HT-29 (cell line): Measurements from ENCODE around the gene MARK2. TPM values are rescaled to one million over a fixed set of nuclear protein-coding genes. Genes with fewer than 3 reads are reported as not detected.
A peak's percentile ranks its signal among the peaks of the same experiment; 100 is the strongest.

Experiments used
- DNase-seq: peaks from one replicate; pipeline ENCODE4 v3.0.0-alpha.2; 2015; ENCODE audit warnings: low spot score
- total RNA-seq: library from RNA; depleted of rRNA; stranded (reverse); fragments of >200 nt; shearing (Covaris generic); gene quantifications from 2 replicates; pipeline ENCODE4 v1.2.3, GENCODE V29; 2014

The MARK2 gene
- total RNA-seq, 1 experiment from 2014 or later = 96.1 TPM

GRCh38 chr11:63882555-63883242 lies 43.8 kb downstream of the MARK2 start:
- no peak for DNase-seq

GRCh38 chr11:63883791-63884190 lies 44.9 kb downstream of the MARK2 start:
- DNase-seq = no peak

DNA sequence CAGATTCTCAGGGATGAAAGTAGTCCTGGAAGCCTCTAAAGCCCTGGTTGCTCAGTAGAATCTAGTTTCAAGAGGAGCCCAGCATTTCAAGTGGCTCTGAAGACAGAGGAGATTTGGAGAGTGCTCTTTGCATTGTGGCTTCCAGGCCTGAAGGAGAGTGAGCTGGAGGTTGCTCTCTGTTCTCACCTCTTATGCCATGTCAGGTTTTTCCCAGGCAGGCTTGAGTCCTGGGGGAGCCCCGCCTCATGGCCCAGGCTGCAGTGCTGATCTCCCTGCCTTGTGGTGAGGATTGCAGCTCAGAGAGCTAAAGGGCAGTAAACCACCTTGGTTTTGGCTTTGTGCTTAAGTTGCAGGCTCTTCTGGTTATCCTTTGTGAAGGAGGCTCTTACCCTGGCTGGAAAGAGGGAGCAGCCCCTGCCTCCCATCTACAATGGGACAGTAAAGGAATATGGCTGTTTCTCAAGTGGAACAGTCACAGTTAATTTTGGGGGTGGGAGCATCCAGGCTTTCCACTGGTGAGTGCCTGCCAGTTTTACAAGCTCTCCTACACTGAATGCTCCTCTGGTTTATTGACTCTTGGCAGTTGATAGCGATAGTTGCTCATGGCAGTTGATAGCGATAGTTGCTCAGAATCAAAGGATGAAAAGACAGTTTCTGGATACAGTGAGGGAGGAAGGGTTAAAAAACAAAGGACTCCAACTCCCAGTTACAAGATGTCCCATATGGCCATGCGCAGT lies 45.5 kb downstream of the MARK2 start:
- no peak for DNase-seq

DNA sequence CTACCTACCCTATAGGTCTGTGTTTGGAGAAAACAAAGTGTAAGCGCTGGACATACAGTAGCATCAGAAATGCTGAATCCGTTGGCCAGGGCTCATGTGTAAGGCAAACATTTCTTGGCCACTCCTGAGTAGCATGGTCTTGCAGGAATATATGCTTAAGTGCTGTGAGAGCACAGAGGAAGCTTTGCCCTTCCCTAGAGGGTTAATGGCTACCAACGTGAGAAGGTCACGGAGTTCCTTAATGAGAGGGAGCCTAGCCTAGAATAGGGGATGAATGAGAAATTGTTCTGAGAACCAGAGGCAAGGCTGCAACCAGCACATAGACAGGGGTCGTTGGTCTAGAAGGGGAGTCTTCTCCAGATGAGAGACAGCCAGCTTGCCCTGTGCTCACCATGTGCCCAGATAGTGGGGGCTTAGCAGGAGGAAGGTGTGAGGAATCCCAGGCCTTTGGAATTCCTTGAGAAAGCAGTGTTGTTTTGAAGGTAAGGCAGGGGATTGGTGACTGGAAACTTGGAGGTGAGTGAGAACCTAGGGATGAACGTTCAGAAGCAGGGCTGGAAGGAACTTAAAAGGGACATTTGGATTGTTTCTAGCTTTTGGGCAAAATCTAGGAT lies 48.6 kb downstream of the MARK2 start:
- DNase-seq = no peak

DNA sequence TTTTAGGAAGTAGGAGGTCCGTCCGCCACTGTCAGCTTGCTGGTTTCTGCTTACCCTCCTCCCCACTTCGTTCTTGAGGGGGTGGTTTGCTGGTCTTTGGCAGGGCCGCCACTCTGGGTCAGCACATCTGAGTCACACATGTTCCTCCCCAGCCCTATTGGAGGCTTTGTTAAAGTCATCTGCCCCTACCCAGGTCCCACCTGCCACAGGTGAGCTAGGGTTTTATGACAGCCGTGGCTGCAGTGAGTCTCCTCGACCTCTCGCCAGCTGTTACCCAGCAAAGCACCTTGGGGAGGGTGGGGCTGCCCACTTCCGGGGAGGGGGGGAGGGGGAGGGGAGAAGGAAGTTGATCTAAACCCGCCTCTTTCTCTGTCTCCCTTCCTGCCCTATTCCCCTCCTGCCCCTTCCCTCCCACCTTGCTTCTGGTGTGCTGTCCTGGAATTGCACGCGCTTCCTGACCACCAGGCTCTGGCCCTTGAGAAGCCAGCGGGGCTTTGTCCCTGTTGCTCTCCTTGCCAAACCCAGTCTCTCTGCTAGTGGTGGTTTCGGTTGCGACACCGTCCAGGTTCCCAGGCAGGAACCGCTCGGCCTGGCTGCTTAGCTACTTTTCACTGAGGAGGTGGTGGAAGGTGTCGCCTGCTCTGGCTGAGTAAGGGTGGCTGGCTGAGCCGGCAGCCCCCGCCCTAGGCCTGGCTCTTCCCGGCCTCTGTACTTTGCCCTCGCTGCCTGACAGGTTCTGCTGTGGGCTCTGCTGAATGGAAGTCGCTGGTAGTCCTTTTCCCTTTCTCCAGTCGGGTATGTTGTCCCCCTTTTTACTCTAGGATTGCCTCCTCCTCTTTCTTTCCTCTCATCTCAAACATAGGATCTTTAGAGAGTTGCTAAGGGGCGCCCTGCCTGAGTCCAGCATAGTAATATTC lies 49.5 kb downstream of the MARK2 start:
- DNase-seq = peak; percentile 95

DNA sequence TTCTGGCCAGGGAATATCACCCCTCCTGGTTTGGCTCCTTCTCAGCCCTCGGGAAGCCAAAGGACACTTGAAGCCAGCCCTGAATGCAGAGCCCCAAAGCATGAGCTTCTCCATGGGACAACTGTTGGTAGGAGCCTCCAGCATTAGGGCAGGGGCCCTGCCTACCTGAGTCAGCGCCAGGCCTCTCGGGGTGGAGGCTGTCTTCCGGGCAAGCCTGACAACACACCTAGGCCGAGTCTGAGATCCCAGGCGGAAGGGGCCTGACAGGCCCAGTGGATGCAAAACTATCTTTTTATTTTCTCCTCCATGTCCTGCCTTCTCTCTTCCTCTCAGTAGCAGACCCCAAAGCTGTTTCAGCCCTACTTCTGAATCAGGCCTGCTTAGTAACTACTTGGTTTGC lies 50.4 kb downstream of the MARK2 start:
- DNase-seq = peak; percentile 69

DNA sequence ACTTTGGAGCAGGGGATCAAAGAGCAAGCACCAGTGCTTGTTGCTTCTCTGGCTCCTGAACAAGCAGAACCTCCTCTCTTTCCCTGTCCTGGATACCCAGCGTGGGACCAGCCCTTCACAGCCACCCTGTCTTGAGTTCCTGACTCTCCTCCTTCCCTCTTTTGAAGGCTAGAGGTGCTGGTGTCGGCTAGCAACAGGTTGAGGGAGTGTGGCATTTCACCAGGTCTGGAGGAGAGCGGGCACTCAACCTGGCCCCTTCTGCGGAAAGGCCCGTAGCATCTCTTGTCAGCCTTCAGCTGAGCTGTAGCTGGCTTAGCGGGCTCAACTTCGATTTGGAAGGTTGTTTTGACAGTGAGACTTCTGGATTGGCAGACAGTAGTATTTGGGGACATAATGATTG lies 51.5 kb downstream of the MARK2 start:
- no peak for DNase-seq

- DNase-seq = no peak
Measured at GRCh38 chr11:63892228-63892627, 53.3 kb downstream of the MARK2 start.

GRCh38 chr11:63893355-63893754 lies 54.4 kb downstream of the MARK2 start:
- DNase-seq = no peak

DNA sequence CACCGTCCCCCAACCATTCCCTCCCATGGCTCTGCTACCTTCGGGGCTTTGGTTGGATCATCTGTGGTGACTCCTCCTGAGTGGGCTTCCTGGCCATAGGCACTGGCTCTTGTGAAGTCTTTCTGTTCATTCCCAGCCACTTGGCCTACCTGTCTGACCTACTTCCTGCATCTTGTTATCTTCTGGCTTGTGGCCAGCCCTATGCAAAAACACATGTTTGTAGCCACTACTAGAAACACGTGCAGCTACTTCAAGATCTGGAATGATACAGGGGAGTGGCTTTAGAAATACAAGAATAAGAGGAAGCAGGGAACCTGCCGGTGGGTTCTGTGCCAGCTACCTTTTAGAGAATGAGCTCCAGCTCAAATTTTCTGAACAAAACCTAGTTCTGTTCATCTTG lies 57.2 kb downstream of the MARK2 start:
- DNase-seq = no peak

GRCh38 chr11:63897459-63898146 lies 58.7 kb downstream of the MARK2 start:
- no peak for DNase-seq

DNA sequence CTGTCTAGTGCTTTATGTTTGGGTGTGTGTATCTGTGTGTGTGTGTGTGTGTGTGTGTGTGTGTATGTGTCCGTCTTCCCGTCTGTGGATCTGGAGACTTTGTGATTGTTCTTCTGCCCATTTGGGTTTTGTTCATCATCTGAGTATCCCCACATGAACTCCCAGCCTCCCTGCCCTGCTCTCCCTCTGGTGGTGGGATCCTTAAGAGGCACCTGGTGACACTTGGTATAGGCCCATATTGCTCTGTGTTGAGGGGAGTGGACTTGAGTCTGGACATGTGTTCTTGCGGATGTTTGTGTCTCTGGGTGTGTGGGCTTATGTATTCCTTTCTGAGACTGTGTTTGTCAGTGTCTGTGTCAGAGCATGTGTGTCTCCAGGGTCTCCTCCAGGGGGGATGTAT lies 62.8 kb downstream of the MARK2 start:
- DNase-seq = peak; percentile 56

DNA sequence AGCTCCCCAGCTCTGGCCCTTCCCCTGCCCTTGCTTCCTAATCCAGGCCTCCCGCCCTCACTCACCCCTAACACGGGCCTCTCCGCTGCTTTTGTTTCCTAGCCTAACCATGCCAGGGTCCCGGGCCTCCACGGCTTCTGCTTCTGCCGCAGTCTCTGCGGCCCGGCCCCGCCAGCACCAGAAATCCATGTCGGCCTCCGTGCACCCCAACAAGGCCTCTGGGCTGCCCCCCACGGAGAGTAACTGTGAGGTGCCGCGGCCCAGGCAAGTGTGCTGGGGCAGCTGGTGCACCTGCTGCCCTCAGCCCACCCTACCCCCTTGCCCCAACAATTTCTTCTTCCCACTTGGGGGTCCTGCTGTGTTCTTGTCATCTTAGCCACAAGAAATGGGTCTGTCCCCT lies 65.0 kb downstream of the MARK2 start:
- no peak for DNase-seq

GRCh38 chr11:63904743-63905142 lies 65.8 kb downstream of the MARK2 start:
- DNase-seq = no peak

- DNase-seq = no peak
Measured at GRCh38 chr11:63905179-63905578, 66.3 kb downstream of the MARK2 start.

DNA sequence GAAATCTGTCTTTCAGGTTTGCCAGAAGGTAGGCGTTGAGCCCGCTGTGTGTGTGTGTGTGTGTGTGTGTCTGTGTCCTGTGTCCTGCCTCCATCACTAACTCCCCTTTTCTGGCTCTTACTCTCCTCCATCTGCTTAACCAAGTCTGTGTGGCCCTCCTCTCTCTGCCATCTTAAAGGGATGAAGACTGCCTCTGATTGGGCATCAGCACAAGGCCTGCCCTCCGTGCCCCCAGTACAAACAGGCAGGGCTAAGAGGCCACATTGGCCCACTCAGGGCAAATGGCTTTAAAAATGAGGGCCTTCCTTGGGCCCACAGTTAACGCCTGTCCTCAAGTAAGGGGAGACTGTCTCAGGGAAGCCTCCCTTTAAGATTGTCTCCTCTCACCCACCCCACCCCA lies 67.2 kb downstream of the MARK2 start:
- DNase-seq = no peak

GRCh38 chr11:63906585-63906984 lies 67.7 kb downstream of the MARK2 start:
- DNase-seq = no peak

- no peak for DNase-seq
Measured at GRCh38 chr11:63907063-63907462, 68.2 kb downstream of the MARK2 start.

DNA sequence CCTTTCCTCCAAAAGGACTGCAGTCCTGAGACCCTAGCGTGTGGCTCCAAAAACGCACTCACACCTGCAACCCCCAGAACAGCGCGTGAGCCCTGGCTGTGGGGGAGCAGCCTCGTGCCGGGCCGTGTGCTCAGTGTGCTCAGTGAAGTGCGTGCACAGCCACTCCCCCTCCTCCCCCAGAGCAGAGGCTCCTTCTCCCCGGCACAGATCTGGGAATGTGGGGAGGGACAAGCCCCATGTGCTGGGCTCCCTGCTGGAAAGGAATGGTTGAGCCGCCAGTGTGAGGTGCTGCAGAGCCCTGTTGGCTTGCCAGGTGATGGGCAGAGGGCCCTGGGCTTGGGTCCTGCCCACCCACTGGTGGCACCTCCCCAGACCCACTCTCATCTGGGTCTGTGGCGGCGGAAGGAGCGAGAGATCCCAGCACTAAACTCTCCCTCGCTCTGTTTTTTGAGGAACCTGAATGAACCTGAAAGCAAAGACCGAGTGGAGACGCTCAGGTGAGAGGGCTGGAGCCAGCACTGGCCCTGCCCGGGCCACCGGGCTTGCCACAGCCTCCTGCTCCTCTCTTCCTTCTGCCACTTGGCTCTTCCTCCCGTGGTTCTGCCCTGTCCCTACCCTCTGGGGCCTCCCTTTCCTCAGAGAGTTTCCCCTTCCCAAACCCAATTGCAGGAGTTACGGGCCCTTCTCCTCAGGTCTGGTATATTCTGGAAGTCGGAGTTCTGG lies 69.1 kb downstream of the MARK2 start:
- no peak for DNase-seq

DNA sequence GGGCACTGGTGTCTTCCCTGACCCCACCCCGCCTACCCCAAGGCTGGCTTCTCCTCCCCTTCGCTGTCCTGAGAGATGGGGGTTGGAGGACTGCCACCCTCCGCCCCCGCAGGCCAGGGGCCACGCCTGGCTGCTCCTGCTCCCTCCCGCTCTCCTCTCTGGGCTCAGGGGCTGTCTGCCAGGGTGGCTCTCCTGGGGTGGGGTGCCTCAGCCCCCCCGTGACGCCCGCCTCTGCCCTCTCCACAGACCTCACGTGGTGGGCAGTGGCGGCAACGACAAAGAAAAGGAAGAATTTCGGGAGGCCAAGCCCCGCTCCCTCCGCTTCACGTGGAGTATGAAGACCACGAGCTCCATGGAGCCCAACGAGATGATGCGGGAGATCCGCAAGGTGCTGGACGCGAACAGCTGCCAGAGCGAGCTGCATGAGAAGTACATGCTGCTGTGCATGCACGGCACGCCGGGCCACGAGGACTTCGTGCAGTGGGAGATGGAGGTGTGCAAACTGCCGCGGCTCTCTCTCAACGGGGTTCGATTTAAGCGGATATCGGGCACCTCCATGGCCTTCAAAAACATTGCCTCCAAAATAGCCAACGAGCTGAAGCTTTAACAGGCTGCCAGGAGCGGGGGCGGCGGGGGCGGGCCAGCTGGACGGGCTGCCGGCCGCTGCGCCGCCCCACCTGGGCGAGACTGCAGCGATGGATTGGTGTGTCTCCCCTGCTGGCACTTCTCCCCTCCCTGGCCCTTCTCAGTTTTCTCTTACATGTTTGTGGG lies 69.9 kb downstream of the MARK2 start:
- no peak for DNase-seq
